Measurements from ENCODE around the gene C16orf46. TPM values are rescaled to one million over a fixed set of nuclear protein-coding genes. Genes with fewer than 3 reads are reported as not detected.
"Not testable (repeated sequence)": the region's sequence is repeated elsewhere in the genome, so short reads cannot be mapped to it uniquely, and the experiment has no call there.

C16orf46 gene
- total RNA-seq, 6 experiments from 2014 or later = 0.23 to 1.2 (median 0.35) TPM

DNA sequence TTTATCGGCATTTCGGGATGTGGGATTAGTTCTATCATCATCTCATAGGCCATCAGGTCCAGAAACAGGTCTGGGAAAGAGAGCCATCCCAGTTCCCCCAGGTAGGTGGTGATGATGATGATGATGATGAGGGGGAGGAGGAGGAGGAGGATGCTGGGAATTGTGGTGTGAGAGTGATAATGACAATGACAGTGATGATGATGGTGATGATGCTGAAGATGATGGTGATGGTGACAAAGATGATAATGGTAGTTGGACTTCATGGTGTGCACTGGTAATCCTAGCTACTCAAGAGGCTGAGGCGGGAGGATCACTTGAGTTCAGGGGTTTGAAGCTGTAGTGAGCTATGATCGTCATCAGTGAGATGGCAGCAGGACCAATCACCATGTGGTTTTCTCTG, 35.4 kb upstream of the C16orf46 start:
- no peak overlapping the region for H3K4me3 Mint-ChIP-seq
- no peaks in the 10 kb centered on the region for H3K36me3 Mint-ChIP-seq (ENCODE audit: low read depth)
- DNase-seq = no peak
- no peaks in the 10 kb centered on the region for H3K4me1 Mint-ChIP-seq (ENCODE audit: low read depth)
- H3K9me3 Mint-ChIP-seq = no peaks in the 10 kb centered on the region
- H3K27me3 Mint-ChIP-seq (ENCODE audit: insufficient read depth) = peaks cover 33% of the 10 kb centered on the region
- H3K27ac Mint-ChIP-seq = no peak overlapping the region
- no peak for TF ChIP-seq CTCF (IDR thresholded peaks at IDR 0.05)

DNA sequence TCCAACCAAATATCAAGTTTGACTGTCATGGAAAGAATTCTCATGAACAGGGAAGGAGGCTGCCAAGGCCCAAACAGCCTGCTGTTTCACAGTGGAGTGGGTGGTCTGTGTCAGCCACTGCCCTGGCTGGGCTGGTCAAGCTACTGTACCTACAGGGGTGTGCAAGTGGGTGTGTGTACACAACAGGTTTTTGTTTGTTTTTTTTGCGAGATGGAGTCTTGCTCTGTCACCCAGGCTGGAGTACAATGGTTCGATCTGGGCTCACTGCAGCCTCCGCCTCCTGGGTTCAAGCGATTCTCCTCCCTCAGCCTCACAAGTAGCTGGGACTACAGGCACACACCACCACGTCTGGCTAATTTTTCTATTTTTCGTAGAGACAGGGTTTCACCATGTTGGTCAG, 32.2 kb upstream of the C16orf46 start:
- H3K27me3 Mint-ChIP-seq (ENCODE audit: insufficient read depth) = peaks cover 23% of the 10 kb centered on the region
- H3K36me3 Mint-ChIP-seq (ENCODE audit: low read depth); H3K27ac Mint-ChIP-seq; H3K4me1 Mint-ChIP-seq (ENCODE audit: low read depth); H3K9me3 Mint-ChIP-seq; H3K4me3 Mint-ChIP-seq; DNase-seq: not testable (repeated sequence)

DNA sequence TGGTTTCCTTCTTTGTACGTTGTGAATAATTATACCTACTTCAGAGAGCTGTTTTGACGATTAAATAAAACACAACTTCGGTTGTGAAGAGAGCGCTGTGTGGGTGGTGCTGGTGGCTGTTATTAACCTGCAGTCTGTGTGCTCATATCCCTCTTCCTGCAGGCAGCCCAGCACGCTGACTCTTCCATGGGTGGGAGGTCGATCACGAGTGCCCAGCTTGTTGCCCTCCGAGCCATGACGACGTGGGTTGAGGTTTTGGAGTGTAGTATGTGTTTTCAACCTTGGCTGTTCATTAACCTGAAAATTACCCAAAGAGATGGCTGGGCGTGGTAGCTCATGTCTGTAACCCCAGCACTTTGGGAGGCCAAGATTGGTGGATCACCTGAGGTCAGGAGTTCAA, 30.5 kb upstream of the C16orf46 start:
- no peaks in the 10 kb centered on the region for H3K4me1 Mint-ChIP-seq (ENCODE audit: low read depth)
- H3K27me3 Mint-ChIP-seq (ENCODE audit: insufficient read depth) = peaks cover 20% of the 10 kb centered on the region
- DNase-seq = no peak
- no peak overlapping the region for H3K4me3 Mint-ChIP-seq
- no peak for TF ChIP-seq CTCF (IDR thresholded peaks at IDR 0.05)
- H3K27ac Mint-ChIP-seq = no peak overlapping the region
- no peaks in the 10 kb centered on the region for H3K9me3 Mint-ChIP-seq
- H3K36me3 Mint-ChIP-seq (ENCODE audit: low read depth) = no peaks in the 10 kb centered on the region

GRCh38 chr16:81106826-81107503, 29.9 kb upstream of the C16orf46 start:
- no peak for TF ChIP-seq CTCF (IDR thresholded peaks at IDR 0.05)
- Mint-ChIP-seq H3K36me3 (ENCODE audit: low read depth) (no peaks in the 10 kb centered on the region), H3K27ac (no peak overlapping the region), H3K27me3 (ENCODE audit: insufficient read depth) (peaks cover 17% of the 10 kb centered on the region), H3K4me1 (ENCODE audit: low read depth) (no peaks in the 10 kb centered on the region), H3K4me3 (no peak overlapping the region), H3K9me3 (no peaks in the 10 kb centered on the region)
- DNase-seq = no peak

DNA sequence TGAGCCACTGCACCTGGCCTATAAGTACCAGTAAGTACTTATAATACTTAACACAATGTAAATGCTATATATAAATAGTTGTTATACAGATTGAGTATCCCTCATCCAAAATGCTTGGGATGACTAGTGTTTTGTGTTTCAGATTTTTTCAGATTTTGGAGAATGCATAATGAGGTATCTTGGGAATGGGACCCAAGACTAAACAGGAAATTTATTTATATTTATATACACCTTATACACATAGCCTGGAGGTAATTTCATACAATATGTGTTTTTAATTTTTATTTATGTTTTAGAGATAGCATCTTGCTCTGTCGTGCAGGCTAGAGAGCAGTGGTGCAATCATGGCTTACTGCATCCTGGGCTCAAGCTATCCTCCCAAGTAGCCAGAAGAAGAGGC, 28.9 kb upstream of the C16orf46 start:
- Mint-ChIP-seq H3K36me3 (ENCODE audit: low read depth) (no peaks in the 10 kb centered on the region), H3K27me3 (ENCODE audit: insufficient read depth) (peaks cover 16% of the 10 kb centered on the region), H3K9me3 (no peaks in the 10 kb centered on the region), H3K27ac (no peak overlapping the region), H3K4me3 (no peak overlapping the region), H3K4me1 (ENCODE audit: low read depth) (no peaks in the 10 kb centered on the region)
- no peak for DNase-seq
- no peak for TF ChIP-seq CTCF (IDR thresholded peaks at IDR 0.05)

DNA sequence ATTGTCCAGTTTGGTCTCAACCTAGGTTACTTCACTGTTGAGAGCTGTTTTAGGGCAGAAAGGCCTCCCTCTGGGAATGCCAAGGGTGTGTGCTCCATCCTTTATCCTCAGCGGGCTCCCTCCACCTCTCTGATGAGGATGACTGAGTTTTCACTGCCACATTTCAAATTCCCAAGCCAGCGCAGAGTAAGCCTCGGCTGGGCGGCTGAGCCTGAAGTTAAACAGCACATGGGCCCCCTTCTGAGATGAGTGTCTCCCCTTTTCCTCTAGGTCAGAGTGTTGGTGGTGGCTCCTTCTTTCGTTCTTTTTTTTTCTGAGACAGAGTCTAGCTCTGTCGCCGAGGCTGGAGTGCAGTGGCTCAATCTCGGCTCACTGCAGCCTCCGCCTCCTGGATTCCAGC, 24.7 kb upstream of the C16orf46 start:
- Mint-ChIP-seq H3K9me3 (no peaks in the 10 kb centered on the region), H3K27me3 (ENCODE audit: insufficient read depth) (peaks cover 5% of the 10 kb centered on the region; the same call in 1 of the 2 replicates), H3K4me3 (no peak overlapping the region), H3K27ac (no peak overlapping the region), H3K4me1 (ENCODE audit: low read depth) (peaks cover 1% of the 10 kb centered on the region), H3K36me3 (ENCODE audit: low read depth) (no peaks in the 10 kb centered on the region)
- DNase-seq = no peak
- no peak for TF ChIP-seq CTCF (IDR thresholded peaks at IDR 0.05)

Data from HFFc6 (cell line).